ENCODE measurements around the gene VTA1. TPM values are rescaled to one million over a fixed set of nuclear protein-coding genes. Genes with fewer than 3 reads are reported as not detected.

The VTA1 gene
- total RNA-seq, 2 experiments from 2014 or later, result 37.9 to 51.0 TPM

- intact Hi-C loops (cut with micrococcal nuclease; ENCODE audit: unreplicated experiment), result no loop called here
- CTCF ChIA-PET (ENCODE audit: unreplicated experiment), result no interaction called here
- POLR2A ChIA-PET, result interaction anchor here (0.8 to 1.2 kb wide), 2 partner anchors 8 to 19 kb away, joined by 3 read pairs; no protein-coding TSS in a partner anchor
- no peak for DNase-seq (ENCODE audit: low spot score)
- Histone ChIP-seq H3K9me3 (ENCODE audit: low read length) (peaks cover 4% of the 10 kb centered on the region; the same call in 1 of the 2 replicates), H3K4me1 (ENCODE audit: insufficient read depth, low read length, poor library complexity, severe bottlenecking) (no peaks in the 10 kb centered on the region), H3K79me2 (ENCODE audit: insufficient read depth, low read depth, low read length) (no peaks in the 10 kb centered on the region), H4K20me1 (ENCODE audit: insufficient read depth, low read length) (no peaks in the 10 kb centered on the region), H3K36me3 (ENCODE audit: insufficient read depth, low read length) (peaks cover 48% of the 10 kb centered on the region), H3K4me2 (ENCODE audit: low read length) (no peak overlapping the region), H3K27ac (ENCODE audit: low read depth, low read length, poor library complexity, severe bottlenecking) (no peak overlapping the region), H3K4me3 (ENCODE audit: low read depth, low read length, poor library complexity, severe bottlenecking) (no peak overlapping the region), H2AFZ (ENCODE audit: low read length) (no peak overlapping the region), H3K9me2 (ENCODE audit: insufficient read depth, low read length) (no peaks in the 10 kb centered on the region)
- TF ChIP-seq EZH2phosphoT487 (IDR thresholded peaks at IDR 0.05; ENCODE audit: borderline replicate concordance, low read depth, low read length) (no peak), CTCF (conservative IDR thresholded peaks at IDR 0.05; ENCODE audit: low read length) (no peak)
- BruUV-seq (replicated peaks), result no TSS peak
Observed at GRCh38 chr6:142178129-142178528, 31.1 kb downstream of the VTA1 start.

- intact Hi-C loops (cut with micrococcal nuclease; ENCODE audit: unreplicated experiment), result no loop called here
- Histone ChIP-seq H3K4me2 (ENCODE audit: low read length) (no peak overlapping the region), H3K27ac (ENCODE audit: low read depth, low read length, poor library complexity, severe bottlenecking) (no peak overlapping the region), H3K9me3 (ENCODE audit: low read length) (peaks cover 4% of the 10 kb centered on the region; the same call in 1 of the 2 replicates), H3K4me3 (ENCODE audit: low read depth, low read length, poor library complexity, severe bottlenecking) (no peak overlapping the region), H2AFZ (ENCODE audit: low read length) (no peak overlapping the region), H4K20me1 (ENCODE audit: insufficient read depth, low read length) (no peaks in the 10 kb centered on the region), H3K9me2 (ENCODE audit: insufficient read depth, low read length) (no peaks in the 10 kb centered on the region), H3K4me1 (ENCODE audit: insufficient read depth, low read length, poor library complexity, severe bottlenecking) (no peaks in the 10 kb centered on the region), H3K36me3 (ENCODE audit: insufficient read depth, low read length) (peaks cover 17% of the 10 kb centered on the region), H3K79me2 (ENCODE audit: insufficient read depth, low read depth, low read length) (no peaks in the 10 kb centered on the region)
- POLR2A ChIA-PET, result interaction anchor here (0.5 to 0.9 kb wide), 2 partner anchors 62 to 1507 kb away, joined by 4 to 5 read pairs; no protein-coding TSS in a partner anchor
- TF ChIP-seq CTCF (conservative IDR thresholded peaks at IDR 0.05; ENCODE audit: low read length) (no peak), EZH2phosphoT487 (IDR thresholded peaks at IDR 0.05; ENCODE audit: borderline replicate concordance, low read depth, low read length) (no peak)
- BruUV-seq (replicated peaks), result no TSS peak
- CTCF ChIA-PET (ENCODE audit: unreplicated experiment), result no interaction called here
- DNase-seq (ENCODE audit: low spot score), result no peak
Observed at GRCh38 chr6:142182004-142182403, 34.9 kb downstream of the VTA1 start.

GRCh38 chr6:142183351-142183750 lies 36.3 kb downstream of the VTA1 start:
- H2AFZ ChIP-seq (ENCODE audit: low read length), result no peak overlapping the region
- ChIA-PET CTCF (ENCODE audit: unreplicated experiment) (no interaction called here), POLR2A (interaction anchor here (0.8 kb wide), 1 partner anchor 13 kb away, joined by 3 read pairs; no protein-coding TSS in a partner anchor)
- no peaks in the 10 kb centered on the region for H4K20me1 ChIP-seq (ENCODE audit: insufficient read depth, low read length)
- no peaks in the 10 kb centered on the region for H3K9me2 ChIP-seq (ENCODE audit: insufficient read depth, low read length)
- peaks cover 4% of the 10 kb centered on the region for H3K36me3 ChIP-seq (ENCODE audit: insufficient read depth, low read length)
- no peak overlapping the region for H3K4me2 ChIP-seq (ENCODE audit: low read length)
- intact Hi-C loops (cut with micrococcal nuclease; ENCODE audit: unreplicated experiment), result no loop called here
- TF ChIP-seq CTCF (conservative IDR thresholded peaks at IDR 0.05; ENCODE audit: low read length) (no peak), EZH2phosphoT487 (IDR thresholded peaks at IDR 0.05; ENCODE audit: borderline replicate concordance, low read depth, low read length) (no peak)
- no peak overlapping the region for H3K4me3 ChIP-seq (ENCODE audit: low read depth, low read length, poor library complexity, severe bottlenecking)
- no peak for DNase-seq (ENCODE audit: low spot score)
- no peak overlapping the region for H3K27ac ChIP-seq (ENCODE audit: low read depth, low read length, poor library complexity, severe bottlenecking)
- BruUV-seq (replicated peaks), result no TSS peak
- no peaks in the 10 kb centered on the region for H3K4me1 ChIP-seq (ENCODE audit: insufficient read depth, low read length, poor library complexity, severe bottlenecking)
- H3K79me2 ChIP-seq (ENCODE audit: insufficient read depth, low read depth, low read length), result no peaks in the 10 kb centered on the region
- H3K9me3 ChIP-seq (ENCODE audit: low read length), result no peaks in the 10 kb centered on the region
